HG03045 (cell line): Measurements from ENCODE around the gene CACNA1I.

Source experiments
- ATAC-seq: cut with Tn5 transposase; IDR thresholded peaks from one replicate; pipeline ENCODE4 v1.9.1; 2021; ENCODE audit warnings: mild to moderate bottlenecking, moderate library complexity; ENCODE audit not compliant: unreplicated experiment

The CACNA1I gene

GRCh38 chr22:39595622-39596172 lies 25.1 kb downstream of the CACNA1I start:
- ATAC-seq: no peak

DNA sequence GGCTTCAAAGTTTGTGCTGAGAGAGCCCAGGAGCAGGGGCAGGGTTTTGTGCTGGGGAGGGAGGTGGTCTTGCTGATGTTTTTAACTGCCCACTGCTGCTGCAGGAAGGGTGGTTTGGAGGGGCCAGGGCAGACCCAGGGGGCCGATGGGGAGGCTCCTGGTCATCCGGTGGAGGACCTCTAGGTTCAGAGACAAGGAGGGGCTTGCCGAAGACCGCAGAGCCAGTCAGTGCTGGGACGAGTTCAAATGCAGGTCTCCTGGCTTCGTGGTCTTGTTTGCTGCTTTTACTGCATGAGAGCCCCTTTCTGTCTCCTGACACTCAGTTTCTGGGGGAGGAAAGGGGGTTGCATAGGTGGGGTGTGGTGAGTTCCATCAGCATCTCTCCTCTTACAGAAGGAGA lies 26.0 kb downstream of the CACNA1I start:
- ATAC-seq: no peak

- ATAC-seq: no peak
Measured at GRCh38 chr22:39597236-39597869, 26.8 kb downstream of the CACNA1I start.

- no peak for ATAC-seq
Measured at GRCh38 chr22:39598017-39598965, 27.7 kb downstream of the CACNA1I start.

DNA sequence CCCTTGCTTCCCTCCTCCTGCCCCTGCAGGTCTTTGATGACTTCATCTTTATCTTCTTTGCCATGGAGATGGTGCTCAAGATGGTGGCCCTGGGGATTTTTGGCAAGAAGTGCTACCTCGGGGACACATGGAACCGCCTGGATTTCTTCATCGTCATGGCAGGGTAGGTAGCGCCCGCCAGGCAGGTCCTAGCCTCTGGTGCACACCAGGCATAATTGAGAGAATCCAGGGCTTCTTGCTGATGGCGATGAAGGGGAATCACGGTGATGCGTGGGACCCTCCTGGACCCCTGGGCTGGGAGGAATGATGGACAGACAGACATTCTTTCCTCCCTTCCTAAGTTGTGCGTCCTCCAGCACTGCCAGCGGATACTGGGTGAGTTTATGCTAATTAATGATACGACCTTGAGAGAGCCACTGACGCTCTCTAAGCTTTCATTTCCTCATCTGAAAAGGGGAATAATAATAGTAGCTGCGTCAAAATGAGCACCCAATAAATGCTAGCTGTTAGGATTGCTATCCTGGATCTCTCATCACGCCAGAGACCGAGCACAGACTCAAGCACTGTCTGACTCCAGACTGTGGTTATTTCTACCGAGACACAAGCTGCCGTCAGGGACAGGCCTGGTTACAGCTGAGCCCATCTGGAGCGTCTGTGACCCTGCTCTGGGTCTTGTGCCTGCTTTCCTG lies 30.1 kb downstream of the CACNA1I start:
- ATAC-seq: no peak

GRCh38 chr22:39601180-39601535 lies 30.6 kb downstream of the CACNA1I start:
- ATAC-seq: no peak

DNA sequence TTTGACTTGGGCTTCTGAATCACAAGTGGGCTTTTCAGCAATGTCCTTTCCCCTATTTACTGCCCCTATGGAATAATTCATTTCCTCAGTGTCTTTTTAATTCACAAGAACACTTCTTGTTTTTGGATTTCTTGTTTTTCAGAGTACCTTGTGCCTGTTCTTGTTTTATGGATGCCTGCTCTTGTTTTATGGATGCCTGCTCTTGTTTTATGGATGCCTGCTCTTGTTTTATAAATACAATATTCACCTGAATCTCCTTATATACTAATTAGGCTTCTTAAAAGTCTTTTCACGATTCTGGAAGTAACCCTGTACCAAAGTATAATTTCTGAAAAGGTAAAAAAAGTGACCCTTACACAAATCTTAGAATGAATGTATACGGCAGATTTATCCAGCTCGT lies 32.8 kb downstream of the CACNA1I start:
- no peak for ATAC-seq

- ATAC-seq: no peak
Measured at GRCh38 chr22:39610246-39610645, 39.7 kb downstream of the CACNA1I start.

DNA sequence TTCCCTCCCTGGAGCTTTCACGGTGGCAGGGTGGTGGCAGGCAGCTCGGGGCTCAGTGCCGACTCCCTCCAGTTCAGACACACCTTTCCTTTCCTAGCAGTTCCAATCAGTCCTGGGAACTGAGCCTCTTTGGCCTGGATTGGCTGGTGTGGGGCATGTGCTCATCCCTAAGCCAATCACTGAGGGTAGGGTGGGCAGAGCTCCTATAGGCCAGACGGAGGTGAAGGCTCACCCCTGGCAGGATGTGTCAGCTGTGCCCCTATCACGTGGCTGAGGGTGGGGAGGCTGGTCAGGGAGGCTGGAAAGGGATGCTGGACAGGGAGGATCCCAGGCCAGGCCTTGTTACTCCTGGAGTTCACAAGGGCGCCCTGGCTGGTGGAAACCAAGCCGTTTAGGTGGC lies 40.2 kb downstream of the CACNA1I start:
- no peak for ATAC-seq

DNA sequence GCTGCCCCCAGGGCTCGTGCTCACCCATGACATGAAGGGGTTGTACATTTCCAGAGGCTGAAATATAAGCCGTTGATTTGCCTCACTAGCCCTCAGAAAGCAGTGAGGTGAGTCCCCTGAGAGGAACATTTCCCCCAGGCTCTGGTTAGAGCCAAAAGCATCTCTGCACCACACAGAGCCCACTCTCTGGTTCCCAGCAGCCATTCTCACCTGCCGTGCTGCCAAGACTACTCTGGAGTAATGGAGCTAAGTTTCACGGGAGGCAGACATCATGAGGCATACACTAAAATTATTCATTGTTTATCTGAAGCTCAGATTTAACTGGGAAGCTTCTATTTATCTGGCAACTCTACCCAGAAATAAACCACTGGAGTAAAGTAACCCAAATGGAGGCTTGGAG lies 40.8 kb downstream of the CACNA1I start:
- ATAC-seq: no peak

GRCh38 chr22:39612811-39613548 lies 42.4 kb downstream of the CACNA1I start:
- ATAC-seq: no peak

DNA sequence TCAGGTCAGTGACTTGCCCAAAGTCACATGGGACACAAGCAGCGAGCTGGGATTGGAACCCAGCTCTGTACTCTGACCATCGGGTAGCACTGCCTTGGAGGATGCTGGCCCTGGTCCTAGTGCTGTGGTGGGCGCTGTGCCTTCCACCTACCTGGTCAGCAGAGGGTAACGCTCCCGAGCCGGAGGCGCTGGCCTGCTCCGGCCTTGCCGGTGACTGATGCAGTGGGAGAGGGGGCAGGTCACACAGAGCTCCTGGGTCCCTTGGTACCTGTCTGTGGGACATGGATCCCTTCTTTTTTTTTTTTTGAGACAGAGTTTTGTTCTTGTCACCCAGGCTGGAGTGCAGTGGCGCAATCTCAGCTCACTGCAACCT lies 43.0 kb downstream of the CACNA1I start:
- no peak for ATAC-seq

DNA sequence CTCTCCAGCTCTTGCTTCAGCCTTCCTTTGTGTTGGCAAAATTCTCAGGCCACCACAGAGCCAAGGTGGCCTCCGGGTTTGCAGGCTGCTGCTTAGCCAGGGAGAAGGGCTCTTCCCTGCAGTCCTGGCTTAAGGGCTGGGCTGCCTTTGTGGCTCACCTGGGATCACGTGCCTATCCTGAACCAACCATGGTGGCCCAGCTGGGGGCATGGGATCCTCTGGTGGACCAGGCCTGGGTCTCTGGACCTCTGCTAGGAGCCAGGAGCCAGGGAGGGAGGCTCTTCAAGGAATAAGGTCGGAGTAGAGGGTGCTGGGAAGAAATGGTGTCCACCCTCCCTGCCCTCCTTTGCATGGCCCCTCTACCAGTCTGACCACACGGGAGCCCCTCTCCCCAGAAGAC lies 43.9 kb downstream of the CACNA1I start:
- ATAC-seq: no peak

GRCh38 chr22:39616051-39616450 lies 45.5 kb downstream of the CACNA1I start:
- ATAC-seq: no peak

DNA sequence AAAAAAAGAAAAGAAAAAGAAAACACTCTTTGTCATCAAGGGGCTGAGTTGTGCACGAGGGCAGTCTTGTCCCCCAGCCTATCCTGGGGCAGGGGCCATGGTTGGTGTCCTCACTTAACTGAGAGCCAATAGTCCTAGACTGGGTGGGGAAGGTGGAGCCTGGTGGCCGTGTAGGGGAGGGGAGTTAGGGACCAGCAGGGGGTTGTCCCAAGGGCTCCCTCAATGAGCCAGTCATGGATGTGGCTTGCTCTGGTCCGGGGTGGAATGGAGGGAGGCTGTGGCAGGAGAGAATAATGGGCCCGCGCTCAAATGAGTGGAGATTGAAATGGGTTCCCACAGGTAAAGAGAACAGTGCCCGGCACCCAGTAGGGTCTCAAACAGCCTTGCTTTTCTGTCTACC lies 46.2 kb downstream of the CACNA1I start:
- no peak for ATAC-seq

DNA sequence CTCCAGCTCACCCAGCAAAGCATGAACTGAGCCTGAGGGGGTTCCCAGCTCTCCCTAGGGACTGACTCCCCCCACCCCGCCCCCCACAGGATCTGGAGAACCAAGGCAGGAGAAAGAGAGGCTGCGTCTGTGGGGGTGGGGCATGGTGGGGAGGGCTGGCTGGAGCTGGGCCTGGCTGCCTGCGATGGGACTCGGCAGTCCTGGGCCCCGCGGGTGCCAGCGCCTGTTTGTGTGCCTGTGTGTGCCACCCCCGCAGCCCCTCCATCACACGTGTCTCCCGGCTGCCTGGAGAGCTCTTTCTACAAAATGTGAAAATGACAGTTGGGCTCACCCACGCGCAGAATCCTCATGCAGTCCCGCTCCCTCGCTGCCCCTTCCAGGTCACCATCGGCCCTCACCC lies 46.8 kb downstream of the CACNA1I start:
- no peak for ATAC-seq

DNA sequence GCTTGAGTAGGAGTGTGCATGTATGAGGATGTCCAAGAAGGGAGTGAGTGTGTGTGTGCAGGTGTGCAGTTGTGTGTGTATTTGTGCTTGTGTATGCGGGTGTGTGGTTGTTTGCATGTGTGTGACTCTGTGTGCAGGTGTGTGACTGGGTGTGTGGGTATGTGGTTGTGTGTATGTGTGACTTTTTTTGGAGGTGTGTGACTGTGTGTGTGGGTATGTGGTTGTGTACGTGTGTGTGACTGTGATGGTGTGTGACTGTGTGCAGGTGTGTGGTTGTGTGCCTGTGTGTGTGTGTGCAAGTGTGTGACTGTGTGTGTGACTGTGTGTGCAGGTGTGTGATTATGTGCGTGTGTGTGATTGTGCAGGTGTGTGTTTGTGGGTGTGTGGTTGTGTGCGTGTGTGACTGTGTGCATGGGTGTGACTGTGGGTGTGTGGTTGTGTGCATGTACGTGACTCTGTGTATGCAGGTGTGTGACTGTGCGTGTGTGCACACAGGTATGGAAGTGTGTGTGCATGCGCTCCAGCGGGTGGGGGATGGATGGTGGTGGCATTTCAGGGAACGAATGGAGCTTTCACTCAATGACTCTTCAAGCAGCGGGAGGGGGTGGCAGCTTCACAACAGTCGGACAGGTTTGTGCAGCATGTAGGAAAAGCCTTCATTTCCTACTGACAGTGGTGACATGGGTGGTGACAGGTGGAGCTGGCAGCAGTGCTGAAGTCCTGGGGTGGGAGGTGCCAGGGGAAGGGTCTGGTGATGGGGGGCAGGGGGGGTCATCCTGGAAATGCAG lies 47.6 kb downstream of the CACNA1I start:
- ATAC-seq: no peak

DNA sequence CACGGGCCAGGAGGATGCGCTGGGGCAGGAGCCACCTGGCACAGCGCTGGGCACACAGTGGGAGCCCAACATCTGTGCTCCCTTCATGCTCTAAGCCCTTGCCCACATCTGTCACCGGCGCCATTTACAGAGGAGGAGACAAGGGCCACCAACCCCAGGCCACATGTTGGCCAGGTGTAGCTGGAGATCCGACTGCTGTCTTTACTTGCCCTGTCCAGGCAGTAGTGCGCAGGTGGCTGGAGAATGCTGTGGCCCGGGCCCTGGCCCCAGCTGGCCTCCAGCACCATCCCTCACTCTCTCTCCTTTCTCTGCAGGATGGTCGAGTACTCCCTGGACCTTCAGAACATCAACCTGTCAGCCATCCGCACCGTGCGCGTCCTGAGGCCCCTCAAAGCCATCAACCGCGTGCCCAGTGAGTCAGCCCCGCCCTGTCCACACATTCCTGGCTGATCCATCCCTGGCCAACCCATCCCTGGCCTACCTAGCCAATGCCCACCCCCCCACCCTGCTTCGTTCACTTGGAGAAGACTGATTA lies 48.5 kb downstream of the CACNA1I start:
- ATAC-seq: no peak

DNA sequence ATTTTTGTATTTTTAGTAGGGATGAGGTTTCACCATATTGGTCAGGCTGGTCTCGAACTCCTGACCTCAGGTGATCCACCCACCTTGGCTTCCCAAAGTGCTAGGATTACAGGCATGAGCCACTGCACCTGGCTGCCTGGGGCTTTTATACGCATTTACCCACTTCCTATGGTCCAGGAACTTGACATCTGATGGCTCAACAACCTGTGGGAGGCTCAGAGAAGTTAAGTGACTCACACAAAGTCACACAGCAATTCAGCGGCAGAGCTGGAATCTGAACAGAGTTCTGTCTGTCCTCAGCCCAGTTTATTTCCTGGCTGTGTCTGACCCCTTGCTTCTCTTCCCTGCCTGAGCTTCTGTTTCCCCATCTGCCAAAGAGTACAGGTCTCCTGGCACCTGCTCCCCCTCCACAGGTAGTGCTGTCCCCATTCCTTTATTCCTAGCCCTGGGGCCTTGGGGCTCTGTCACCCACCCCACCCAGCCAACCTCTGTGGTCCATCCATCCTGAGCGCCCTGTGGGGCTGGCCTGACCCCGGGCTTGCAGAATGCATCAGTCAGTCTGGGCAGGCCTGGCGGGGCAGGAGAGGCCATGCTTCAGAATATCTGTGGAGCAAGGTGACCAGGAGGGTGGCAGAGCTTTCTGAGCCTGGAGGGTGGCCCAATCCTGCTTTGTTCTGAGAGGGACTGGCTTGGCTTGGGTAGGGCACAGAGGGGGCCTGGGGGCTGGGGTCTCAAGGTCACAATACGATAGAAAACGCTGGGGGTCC lies 50.6 kb downstream of the CACNA1I start:
- no peak for ATAC-seq
